ENCODE data around the gene RIPOR3.
"Not testable (repeated sequence)": the region's sequence is repeated elsewhere in the genome, so short reads cannot be mapped to it uniquely, and the experiment has no call there.

The RIPOR3 gene

GRCh38 chr20:50633361-50633760 is 58.0 kb downstream of the RIPOR3 start:
- DNase-seq (ENCODE audit: low read depth in 2 of 2), result no peak

- DNase-seq (ENCODE audit: low read depth in 2 of 2), result no peak
Observed at GRCh38 chr20:50632701-50633100, 58.6 kb downstream of the RIPOR3 start.

GRCh38 chr20:50632236-50632635 is 59.1 kb downstream of the RIPOR3 start:
- DNase-seq (ENCODE audit: low read depth in 2 of 2), result no peak

GRCh38 chr20:50630578-50631263 is 60.6 kb downstream of the RIPOR3 start:
- DNase-seq (ENCODE audit: low read depth in 2 of 2), result no peak

GRCh38 chr20:50629670-50630045 is 61.7 kb downstream of the RIPOR3 start:
- DNase-seq (ENCODE audit: low read depth in 2 of 2), result no peak

- DNase-seq (ENCODE audit: low read depth in 2 of 2), result no peak
Observed at GRCh38 chr20:50628853-50629669, 62.3 kb downstream of the RIPOR3 start.

DNA sequence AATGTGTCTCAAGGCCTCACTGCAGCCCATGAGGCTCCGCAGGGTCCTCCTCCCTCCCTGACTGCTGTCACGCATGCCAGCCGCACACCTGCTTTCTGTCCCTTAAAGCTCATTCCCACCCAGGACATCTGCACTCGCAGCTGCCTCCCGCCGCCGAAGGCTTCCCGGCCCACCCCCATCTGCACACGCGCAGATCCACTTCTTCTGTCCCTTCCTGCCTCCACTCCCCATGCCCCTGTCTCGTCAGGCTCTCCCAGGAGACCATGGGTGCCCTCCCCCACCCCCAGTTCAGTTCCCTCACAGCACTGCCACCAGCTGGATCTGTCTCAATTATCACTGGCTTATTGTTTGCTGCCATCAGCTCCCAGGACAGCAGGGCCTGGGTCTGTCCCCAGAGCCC is 63.0 kb downstream of the RIPOR3 start:
- DNase-seq (ENCODE audit: low read depth in 2 of 2), result no peak

DNA sequence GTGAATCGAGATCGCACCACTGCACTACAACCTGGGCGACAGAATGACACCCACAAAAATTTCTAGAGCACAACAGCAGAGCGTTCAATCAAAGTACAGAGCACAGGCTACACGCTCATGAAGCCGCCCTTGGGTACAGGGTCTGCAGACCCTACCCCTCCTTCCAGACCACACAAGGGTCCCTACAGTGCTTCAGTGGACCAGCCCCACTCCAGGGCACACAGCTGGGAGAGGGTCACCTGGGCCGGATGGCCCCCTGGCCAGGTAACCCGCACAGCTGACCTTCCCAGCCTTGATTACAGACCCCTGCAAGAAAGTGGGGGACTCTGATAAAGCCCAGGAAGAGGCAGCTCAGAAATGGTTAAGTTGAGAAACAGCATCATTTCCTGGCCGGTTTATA is 63.6 kb downstream of the RIPOR3 start:
- DNase-seq (ENCODE audit: low read depth in 2 of 2), result no peak

GRCh38 chr20:50625986-50626677 is 65.2 kb downstream of the RIPOR3 start:
- DNase-seq (ENCODE audit: low read depth in 2 of 2), result no peak

DNA sequence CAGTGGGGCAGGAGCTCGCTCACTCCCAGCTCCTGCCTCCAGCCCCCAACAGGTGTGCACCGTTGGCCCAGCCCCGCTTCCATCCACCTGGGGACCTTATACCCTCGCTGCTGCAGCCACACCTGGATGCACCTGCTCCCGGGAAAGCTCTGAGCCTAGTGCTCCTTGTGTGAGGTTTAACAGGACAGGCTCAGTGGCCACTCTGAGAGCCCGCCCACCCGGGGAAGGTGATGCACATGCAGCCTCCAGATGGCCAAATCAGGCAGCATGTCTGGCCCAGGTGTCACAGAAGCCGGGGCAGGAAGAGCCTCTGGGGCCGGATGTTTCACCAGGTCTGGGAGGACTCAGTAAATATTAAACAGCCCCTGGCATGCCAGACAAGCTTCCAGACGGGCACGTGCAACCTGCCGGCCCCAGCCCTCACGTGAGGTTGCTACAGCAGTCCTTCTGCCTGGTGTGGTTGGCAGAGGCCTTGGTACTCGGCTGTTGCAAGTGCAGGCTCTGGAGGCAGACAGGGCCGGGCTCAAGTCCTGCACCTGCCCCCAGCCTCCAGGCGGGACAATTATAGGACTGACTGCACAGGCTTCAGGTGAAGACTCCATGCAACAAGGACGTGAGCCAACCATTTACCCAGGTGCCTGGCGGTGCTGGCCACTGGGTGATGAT is 66.9 kb downstream of the RIPOR3 start:
- DNase-seq (ENCODE audit: low read depth in 2 of 2), result no peak

DNA sequence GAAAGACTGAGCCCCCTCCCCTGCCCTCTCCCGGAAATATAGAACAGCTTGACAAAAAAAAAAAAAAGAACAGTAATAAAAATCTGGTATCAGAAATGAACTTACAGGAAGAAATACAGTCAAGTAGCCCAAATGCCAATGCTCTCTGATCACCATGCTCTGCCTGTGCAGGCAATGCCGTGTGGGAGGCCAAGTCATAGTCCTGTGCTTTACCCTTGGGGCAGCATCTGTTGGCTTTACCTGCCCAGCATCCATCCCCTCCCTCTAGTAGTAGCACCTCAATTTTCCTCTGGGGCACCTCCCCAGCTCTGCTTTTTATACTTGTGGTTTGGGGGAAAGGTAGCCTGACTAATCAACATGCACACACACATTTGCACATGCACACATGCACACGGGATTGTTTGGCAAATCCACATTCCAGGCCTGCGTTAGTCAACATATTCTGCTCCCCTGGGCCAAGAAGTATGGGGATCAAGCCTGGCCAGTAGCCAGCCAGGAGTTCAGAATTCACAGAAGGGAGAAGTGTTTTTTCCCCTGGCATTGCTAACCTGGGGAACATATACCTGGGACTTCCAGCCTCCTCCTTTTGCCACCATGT is 70.2 kb downstream of the RIPOR3 start:
- DNase-seq (ENCODE audit: low read depth in 2 of 2), result no peak

DNA sequence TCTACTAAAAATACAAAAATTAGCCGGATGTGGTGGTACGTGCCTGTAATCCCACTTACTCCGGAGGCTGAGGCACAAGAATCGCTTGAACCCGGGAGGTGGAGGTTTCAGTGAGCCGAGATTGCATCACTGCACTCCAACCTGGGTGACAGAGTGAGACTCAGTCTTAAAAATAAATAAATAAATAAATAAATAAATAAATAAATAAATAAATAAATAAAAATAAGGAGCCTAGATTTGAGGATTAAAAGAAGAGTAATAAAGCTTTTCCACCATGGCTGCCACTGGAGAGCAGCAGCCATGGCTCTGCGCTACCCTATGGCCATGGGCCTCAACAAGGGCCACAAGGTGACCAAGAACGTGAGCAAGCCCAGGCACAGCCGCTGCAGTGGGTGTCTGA is 70.9 kb downstream of the RIPOR3 start:
- DNase-seq (ENCODE audit: low read depth in 2 of 2), result not testable (repeated sequence)

- no peak for DNase-seq (ENCODE audit: low read depth in 2 of 2)
Observed at GRCh38 chr20:50618537-50618936, 72.8 kb downstream of the RIPOR3 start.

DNA sequence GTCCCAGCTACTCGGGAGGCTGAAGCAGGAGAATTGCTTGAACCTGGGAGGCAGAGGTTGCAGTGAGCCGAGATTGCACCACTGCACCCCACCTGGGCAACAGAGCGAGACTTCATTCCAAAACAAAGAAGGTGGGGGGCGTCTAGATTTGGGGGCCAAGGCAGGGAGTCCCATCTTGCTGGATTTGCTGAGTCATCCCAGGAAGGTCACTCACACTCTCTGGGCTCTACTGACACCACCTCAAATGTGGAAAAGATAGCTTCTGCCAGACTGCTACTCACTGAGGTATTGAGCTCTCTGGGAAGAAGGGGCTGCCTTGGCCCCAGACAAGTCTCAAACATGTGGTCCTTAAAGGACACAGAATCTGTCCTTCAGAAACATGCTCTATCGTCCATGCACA is 74.3 kb downstream of the RIPOR3 start:
- no peak for DNase-seq (ENCODE audit: low read depth in 2 of 2)

- DNase-seq (ENCODE audit: low read depth in 2 of 2), result no peak
Observed at GRCh38 chr20:50615407-50615806, 75.9 kb downstream of the RIPOR3 start.

- no peak for DNase-seq (ENCODE audit: low read depth in 2 of 2)
Observed at GRCh38 chr20:50613438-50614169, 77.7 kb downstream of the RIPOR3 start.

DNA sequence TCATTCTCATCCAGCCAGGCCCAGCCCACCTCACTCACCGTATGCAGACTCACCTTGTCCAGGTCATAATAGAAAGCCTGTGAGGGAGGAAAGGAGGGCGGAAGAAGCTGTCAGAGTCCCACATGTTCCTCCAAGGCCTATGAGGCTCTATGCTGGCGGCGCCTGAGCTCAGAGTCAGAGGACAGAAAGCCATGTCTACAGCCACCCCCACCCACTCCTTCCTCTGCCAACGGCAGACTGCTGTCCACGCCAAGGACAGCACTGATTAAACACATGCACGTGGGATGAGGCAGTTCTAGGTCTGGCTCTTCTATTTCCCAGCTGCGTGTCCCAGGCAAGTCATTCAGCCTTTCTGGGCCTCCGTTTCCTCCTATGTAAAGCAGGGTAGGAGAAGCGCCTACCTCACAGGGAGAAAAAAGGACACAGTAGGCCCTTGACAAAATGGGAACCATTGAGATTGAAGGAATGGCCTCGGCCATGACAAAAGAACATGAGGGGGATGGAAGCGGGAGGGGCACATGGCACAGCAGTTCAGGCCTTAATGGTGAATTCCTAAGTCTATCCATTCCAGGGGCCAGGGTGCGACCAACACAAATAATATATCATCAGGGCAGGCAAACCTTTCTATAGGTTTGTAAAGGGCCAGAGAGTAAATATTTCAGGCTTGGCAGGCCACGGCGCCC is 80.1 kb downstream of the RIPOR3 start:
- DNase-seq (ENCODE audit: low read depth in 2 of 2), result no peak

DNA sequence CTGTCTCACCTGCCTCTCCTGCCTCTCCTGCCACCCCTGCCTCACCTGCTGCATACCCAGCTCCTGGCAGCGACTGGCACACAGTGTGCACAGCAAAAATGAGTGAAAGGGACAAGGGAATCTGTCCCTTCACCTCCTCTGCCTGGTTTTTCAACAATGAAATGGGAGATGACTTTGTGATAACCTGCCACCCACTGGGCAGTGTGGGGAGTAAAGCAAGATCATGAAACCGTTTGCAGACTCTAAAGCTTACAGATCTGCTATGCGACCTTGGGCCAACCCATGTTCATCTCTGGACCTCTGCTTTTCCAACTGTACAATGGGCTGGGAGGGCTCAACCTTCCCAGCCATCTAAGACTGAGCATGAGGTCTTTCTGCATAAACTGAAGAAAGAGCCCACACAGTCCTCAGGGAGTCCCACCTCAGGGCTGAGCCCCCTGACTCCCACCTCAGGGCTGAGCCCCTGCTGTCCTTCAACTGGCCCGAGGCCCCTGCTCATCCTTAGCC is 81.1 kb downstream of the RIPOR3 start:
- DNase-seq (ENCODE audit: low read depth in 2 of 2), result no peak

DNA sequence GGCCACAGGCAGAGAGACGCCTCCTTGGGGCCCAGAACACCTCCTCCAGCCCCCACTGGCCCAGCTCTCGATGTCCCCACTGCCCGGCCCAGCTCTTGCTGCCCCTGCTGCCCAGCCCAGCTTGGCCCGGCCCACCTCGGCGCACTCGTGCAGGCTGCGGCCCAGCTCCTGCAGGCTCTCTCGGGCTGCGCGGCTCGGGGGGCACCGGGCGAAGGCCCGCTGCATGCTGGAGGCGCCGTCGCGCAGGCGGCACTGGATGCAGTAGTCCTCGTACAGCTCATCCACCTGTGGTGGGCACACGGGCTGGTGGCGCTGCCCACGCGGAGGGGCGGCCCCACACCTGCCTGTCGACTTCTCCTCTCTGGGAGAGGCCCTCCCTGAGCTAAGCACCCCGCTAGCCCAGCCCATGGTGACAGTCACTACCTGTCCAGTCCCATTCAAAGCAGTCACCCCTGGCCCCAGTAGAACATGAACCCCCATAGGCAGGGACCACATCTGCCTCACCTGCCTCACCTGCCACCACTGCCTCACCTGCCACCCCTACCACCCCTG is 81.8 kb downstream of the RIPOR3 start:
- no peak for DNase-seq (ENCODE audit: low read depth in 2 of 2)

GRCh38 chr20:50608750-50609104 is 82.6 kb downstream of the RIPOR3 start:
- DNase-seq (ENCODE audit: low read depth in 2 of 2), result no peak

Data from stimulated activated CD8-positive, alpha-beta memory T cell treated with anti-CD3 and anti-CD28 coated beads, Interleukin-15, amount 100 ng/mL, for 4 hours (primary cell).